Hepatocyte (in vitro differentiated cells): Measurements from ENCODE around the gene KRT77. TPM values are rescaled to one million over a fixed set of nuclear protein-coding genes. Genes with fewer than 3 reads are reported as not detected.

Experiments used
- DNase-seq: peaks from one replicate; pipeline ENCODE4 v3.0.0-alpha.2; 2016; ENCODE audit warnings: low spot score
- H2AFZ ChIP-seq: fragments of 200-600 bp; sonication (generic); 2 replicates; pipeline ENCODE4 v1.6.0; 2016; ENCODE audit warnings: antibody characterized with exemption, mild to moderate bottlenecking
- H3K27ac ChIP-seq: fragments of 200-600 bp; sonication (generic); 2 replicates; pipeline ENCODE4 v1.5.1; 2016; ENCODE audit warnings: mild to moderate bottlenecking
- H3K27me3 ChIP-seq: fragments of 200-600 bp; sonication (generic); 2 replicates; pipeline ENCODE4 v1.6.1; 2016
- H3K36me3 ChIP-seq: fragments of 200-600 bp; sonication (generic); replicated peaks from 2 replicates; pipeline ENCODE4 v1.5.1; 2016; ENCODE audit warnings: low read depth; ENCODE audit not compliant: insufficient read depth
- H3K4me1 ChIP-seq: fragments of 200-600 bp; sonication (generic); 2 replicates; pipeline ENCODE4 v1.5.1; 2016; ENCODE audit warnings: mild to moderate bottlenecking, moderate library complexity; ENCODE audit not compliant: insufficient read depth
- H3K4me2 ChIP-seq: fragments of 200-600 bp; sonication (generic); 2 replicates; pipeline ENCODE4 v1.6.0; 2016
- H3K4me3 ChIP-seq: fragments of 200-600 bp; sonication (generic); 2 replicates; pipeline ENCODE4 v1.5.1; 2016; ENCODE audit warnings: mild to moderate bottlenecking
- H3K79me2 ChIP-seq: fragments of 200-600 bp; sonication (generic); 2 replicates; pipeline ENCODE4 v1.6.0; 2017; ENCODE audit warnings: mild to moderate bottlenecking
- H3K9me2 ChIP-seq: fragments of 200-600 bp; sonication (generic); replicated peaks from 2 replicates; pipeline ENCODE4 v1.6.0; 2017; ENCODE audit warnings: mild to moderate bottlenecking; ENCODE audit not compliant: insufficient read depth
- H3K9me3 ChIP-seq: fragments of 200-600 bp; sonication (generic); 2 replicates; pipeline ENCODE4 v1.5.1; 2016; ENCODE audit warnings: low read depth, mild to moderate bottlenecking
- H4K20me1 ChIP-seq: fragments of 200-600 bp; sonication (generic); 2 replicates; pipeline ENCODE4 v1.6.0; 2016; ENCODE audit warnings: mild to moderate bottlenecking; ENCODE audit not compliant: insufficient read depth, poor library complexity, severe bottlenecking
- EZH2 ChIP-seq: fragments of 200-600 bp; sonication (generic); IDR thresholded peaks from 2 replicates; pipeline ENCODE4 v1.6.1; 2016; ENCODE audit warnings: antibody characterized with exemption, mild to moderate bottlenecking, borderline replicate concordance
- EZH2phosphoT487 ChIP-seq: fragments of 200-600 bp; sonication (generic); IDR thresholded peaks from one replicate; pipeline ENCODE4 v1.6.1; 2018; ENCODE audit warnings: antibody characterized with exemption, mild to moderate bottlenecking, low read depth, moderate library complexity; ENCODE audit not compliant: unreplicated experiment, severe bottlenecking
- WGBS: methylation state at CpG from one replicate; pipeline ENCODE4 v1.1.6; 2016; ENCODE audit warnings: low lambda C conversion rate; ENCODE audit errors: missing lambda C conversion rate; 5-methylcytosine and 5-hydroxymethylcytosine counted together
- polyA plus RNA-seq: library from polyadenylated mRNA; unstranded; fragments of >200 nt; fragmentation: Nextera tagmentation; extraction: Ambion mirVana; gene quantifications from 2 replicates; pipeline ENCODE4 v1.2.1, GENCODE V29; 2016
- total RNA-seq: library from RNA; depleted of rRNA; stranded (reverse); fragments of >200 nt; gene quantifications from 2 replicates; pipeline ENCODE4 v1.2.3, GENCODE V29; 2014
- TF ChIP-seq, protein P1 (sequence below): fragments of 200-600 bp; sonication (generic); IDR thresholded peaks from 2 replicates; pipeline ENCODE4 v1.5.1; 2016; ENCODE audit warnings: antibody characterized with exemption, mild to moderate bottlenecking; ENCODE audit not compliant: poor library complexity

Gene KRT77
- total and polyA plus RNA-seq, 2 experiments from 2014 or later, result not detected

DNA sequence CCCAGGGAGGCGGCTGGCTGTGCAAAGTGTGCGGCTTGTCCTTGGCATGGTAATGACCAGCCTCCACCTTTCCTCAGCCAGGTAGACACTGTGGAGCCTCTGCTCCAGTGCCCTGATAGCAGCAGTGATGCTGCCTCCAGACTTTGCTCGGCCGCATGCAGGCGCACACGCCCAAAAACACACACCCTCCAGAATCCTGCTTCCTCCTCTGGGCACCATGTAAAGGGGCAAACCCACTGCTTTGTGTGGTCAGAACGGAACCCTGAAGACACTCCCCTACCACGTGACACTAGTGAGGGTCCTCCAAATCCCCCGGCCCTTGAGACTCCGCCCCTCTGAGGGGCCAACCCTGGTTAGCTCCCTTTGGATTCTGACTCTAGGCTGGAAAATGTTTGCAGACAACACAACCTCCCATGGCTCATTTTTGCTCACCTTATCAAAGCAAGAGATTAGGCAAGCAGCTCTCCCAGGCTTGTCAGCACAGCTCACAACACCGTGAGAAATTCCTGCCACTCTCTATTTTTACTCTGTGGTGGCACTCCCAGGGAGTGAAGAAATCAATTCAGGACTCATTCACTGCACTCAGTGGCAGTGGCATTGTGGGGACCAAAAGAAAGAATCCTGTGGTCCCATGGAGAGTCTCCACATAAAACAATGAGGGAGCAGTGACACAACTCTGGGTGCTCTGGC lies 4.5 kb downstream of the KRT77 start:
- Histone ChIP-seq H3K27me3 (peaks cover 18% of the 10 kb centered on the region), H4K20me1 (no peaks in the 10 kb centered on the region), H3K9me2 (no peaks in the 10 kb centered on the region), H3K79me2 (no peaks in the 10 kb centered on the region), H3K27ac (no peak overlapping the region), H3K4me2 (no peak overlapping the region), H3K4me3 (no peak overlapping the region), H3K36me3 (no peaks in the 10 kb centered on the region), H3K4me1 (no peaks in the 10 kb centered on the region), H3K9me3 (no peaks in the 10 kb centered on the region), H2AFZ (no peak overlapping the region)
- peak; percentile 32 for DNase-seq
- no peak for TF ChIP-seq EZH2phosphoT487
- TF ChIP-seq EZH2, result no peak
- TF ChIP-seq, protein P1, sequence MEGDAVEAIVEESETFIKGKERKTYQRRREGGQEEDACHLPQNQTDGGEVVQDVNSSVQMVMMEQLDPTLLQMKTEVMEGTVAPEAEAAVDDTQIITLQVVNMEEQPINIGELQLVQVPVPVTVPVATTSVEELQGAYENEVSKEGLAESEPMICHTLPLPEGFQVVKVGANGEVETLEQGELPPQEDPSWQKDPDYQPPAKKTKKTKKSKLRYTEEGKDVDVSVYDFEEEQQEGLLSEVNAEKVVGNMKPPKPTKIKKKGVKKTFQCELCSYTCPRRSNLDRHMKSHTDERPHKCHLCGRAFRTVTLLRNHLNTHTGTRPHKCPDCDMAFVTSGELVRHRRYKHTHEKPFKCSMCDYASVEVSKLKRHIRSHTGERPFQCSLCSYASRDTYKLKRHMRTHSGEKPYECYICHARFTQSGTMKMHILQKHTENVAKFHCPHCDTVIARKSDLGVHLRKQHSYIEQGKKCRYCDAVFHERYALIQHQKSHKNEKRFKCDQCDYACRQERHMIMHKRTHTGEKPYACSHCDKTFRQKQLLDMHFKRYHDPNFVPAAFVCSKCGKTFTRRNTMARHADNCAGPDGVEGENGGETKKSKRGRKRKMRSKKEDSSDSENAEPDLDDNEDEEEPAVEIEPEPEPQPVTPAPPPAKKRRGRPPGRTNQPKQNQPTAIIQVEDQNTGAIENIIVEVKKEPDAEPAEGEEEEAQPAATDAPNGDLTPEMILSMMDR, result no peak
- 49% methylated on average over 11 of the region's 11 CpGs for whole genome bisulfite sequencing

- 96% methylated on average over 2 of the region's 2 CpGs for WGBS
- no peaks in the 10 kb centered on the region for H3K79me2 ChIP-seq
Observed at GRCh38 chr12:52697058-52697582, 6.2 kb downstream of the KRT77 start.

DNA sequence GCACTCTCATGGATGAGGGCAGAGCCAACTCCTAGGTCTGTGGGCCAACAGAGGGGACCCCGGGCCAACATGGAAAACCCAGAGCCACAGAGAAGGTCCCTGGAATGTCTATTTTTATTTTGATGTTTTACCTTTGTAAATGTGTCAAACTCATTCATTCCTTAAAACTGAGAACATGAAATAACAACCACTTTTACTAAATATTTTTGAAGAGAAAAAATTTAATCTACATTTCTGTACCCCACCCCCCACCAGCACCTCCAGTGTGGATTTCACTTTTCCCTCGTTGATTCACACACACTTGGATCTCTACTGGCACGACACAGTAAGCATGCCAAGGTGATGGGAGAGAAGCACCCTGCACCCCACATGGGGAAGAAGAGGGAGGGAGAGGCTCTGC lies 6.7 kb downstream of the KRT77 start:
- WGBS, result 84% methylated on average over 3 of the region's 3 CpGs
- no peaks in the 10 kb centered on the region for H3K9me2 ChIP-seq
- H2AFZ ChIP-seq, result no peak overlapping the region
- no peak overlapping the region for H3K4me2 ChIP-seq
- H3K4me1 ChIP-seq, result no peaks in the 10 kb centered on the region
- TF ChIP-seq, protein P1, result no peak
- TF ChIP-seq EZH2phosphoT487 (no peak), EZH2 (no peak)
- no peaks in the 10 kb centered on the region for H3K79me2 ChIP-seq
- H3K9me3 ChIP-seq, result no peaks in the 10 kb centered on the region
- H3K27ac ChIP-seq, result no peak overlapping the region
- no peaks in the 10 kb centered on the region for H4K20me1 ChIP-seq
- H3K36me3 ChIP-seq, result no peaks in the 10 kb centered on the region
- H3K4me3 ChIP-seq, result no peak overlapping the region
- no peak for DNase-seq
- H3K27me3 ChIP-seq, result peaks cover 37% of the 10 kb centered on the region

More at GRCh38 chr12:52697058-52697582, 6.2 kb downstream of the KRT77 start:
- Histone ChIP-seq H2AFZ (no peak overlapping the region), H3K4me2 (no peak overlapping the region), H3K9me3 (no peaks in the 10 kb centered on the region), H3K27me3 (peaks cover 32% of the 10 kb centered on the region), H3K27ac (no peak overlapping the region), H3K9me2 (no peaks in the 10 kb centered on the region), H3K4me1 (no peaks in the 10 kb centered on the region), H4K20me1 (no peaks in the 10 kb centered on the region), H3K36me3 (no peaks in the 10 kb centered on the region), H3K4me3 (no peak overlapping the region)
- TF ChIP-seq EZH2phosphoT487 (no peak), EZH2 (no peak)
- TF ChIP-seq, protein P1, result no peak
- no peak for DNase-seq
